Measurements from ENCODE around the gene HRH2.

The HRH2 gene

DNA sequence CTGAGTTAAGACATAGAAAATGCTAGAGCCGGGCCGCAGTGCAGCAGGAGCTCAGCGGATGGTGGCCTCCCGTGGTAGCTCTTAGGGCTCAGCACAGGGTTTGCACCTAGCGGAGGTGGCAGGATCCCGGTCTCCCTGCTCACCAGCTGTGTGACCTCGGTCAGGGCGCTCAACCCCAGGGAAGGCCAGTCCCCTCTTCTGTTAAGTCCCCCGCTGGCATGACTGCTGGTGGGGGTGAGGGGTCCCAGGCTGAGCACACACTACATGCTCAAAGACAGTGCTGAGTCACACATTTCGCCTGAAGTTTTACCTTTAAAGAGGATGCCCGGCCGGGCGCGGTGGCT, 39.0 kb downstream of the HRH2 start:
- no peak overlapping the region for H3K4me3 ChIP-seq (ENCODE audit: low read depth, low read length)
- TF ChIP-seq, protein P1, sequence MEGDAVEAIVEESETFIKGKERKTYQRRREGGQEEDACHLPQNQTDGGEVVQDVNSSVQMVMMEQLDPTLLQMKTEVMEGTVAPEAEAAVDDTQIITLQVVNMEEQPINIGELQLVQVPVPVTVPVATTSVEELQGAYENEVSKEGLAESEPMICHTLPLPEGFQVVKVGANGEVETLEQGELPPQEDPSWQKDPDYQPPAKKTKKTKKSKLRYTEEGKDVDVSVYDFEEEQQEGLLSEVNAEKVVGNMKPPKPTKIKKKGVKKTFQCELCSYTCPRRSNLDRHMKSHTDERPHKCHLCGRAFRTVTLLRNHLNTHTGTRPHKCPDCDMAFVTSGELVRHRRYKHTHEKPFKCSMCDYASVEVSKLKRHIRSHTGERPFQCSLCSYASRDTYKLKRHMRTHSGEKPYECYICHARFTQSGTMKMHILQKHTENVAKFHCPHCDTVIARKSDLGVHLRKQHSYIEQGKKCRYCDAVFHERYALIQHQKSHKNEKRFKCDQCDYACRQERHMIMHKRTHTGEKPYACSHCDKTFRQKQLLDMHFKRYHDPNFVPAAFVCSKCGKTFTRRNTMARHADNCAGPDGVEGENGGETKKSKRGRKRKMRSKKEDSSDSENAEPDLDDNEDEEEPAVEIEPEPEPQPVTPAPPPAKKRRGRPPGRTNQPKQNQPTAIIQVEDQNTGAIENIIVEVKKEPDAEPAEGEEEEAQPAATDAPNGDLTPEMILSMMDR (IDR thresholded peaks at IDR 0.05; ENCODE audit: low read depth, low read length): no peak

- TF ChIP-seq, protein P1 (IDR thresholded peaks at IDR 0.05; ENCODE audit: low read depth, low read length): no peak
- H3K4me3 ChIP-seq (ENCODE audit: low read depth, low read length): no peak overlapping the region
These were observed 40.0 kb downstream of the HRH2 start for GRCh38 chr5:175697846-175698245.

GRCh38 chr5:175698401-175699115, 40.7 kb downstream of the HRH2 start:
- no peak overlapping the region for H3K4me3 ChIP-seq (ENCODE audit: low read depth, low read length)
- TF ChIP-seq, protein P1 (IDR thresholded peaks at IDR 0.05; ENCODE audit: low read depth, low read length): no peak

DNA sequence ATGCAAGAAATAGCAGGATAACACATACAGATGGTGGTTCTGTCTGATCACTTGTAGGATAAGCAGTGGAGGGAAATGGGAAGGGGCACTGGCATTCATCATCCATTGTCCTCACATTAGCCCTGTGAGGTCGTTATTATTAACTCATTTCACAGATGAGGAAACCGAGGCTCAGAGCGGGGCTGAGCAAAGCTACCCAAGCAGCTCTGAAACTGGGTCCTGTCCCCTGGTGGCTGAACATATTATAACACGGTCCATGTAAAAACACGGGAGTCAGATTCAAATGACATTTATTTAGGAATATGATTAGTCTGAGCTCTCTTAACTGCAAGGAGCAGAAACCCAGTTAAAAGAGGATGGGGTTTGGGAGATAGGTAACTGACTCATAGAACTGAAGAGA, 43.1 kb downstream of the HRH2 start:
- no peak overlapping the region for H3K4me3 ChIP-seq (ENCODE audit: low read depth, low read length)
- TF ChIP-seq, protein P1 (IDR thresholded peaks at IDR 0.05; ENCODE audit: low read depth, low read length): no peak

GRCh38 chr5:175701797-175702196, 43.9 kb downstream of the HRH2 start:
- TF ChIP-seq, protein P1 (IDR thresholded peaks at IDR 0.05; ENCODE audit: low read depth, low read length): no peak
- no peak overlapping the region for H3K4me3 ChIP-seq (ENCODE audit: low read depth, low read length)

DNA sequence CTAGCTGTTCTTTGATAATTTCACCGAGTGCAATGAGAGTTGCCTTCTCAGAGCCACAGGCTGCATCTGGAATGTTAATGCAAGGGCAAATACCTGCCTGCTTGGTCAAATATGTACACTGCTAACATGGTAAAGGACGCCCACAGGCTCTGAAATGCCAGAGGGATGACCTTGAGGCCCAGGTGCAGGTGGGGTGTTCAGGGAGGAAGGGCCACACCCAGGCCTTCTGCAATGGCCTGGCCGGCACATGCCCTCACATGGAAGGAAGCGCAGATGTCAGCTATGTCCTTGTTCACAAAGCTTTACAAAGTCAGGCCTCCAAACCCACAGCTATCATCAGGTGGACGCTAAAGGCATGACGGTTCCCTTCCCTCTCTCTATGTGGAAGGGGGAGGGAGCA, 48.6 kb downstream of the HRH2 start:
- TF ChIP-seq, protein P1 (IDR thresholded peaks at IDR 0.05; ENCODE audit: low read depth, low read length): no peak
- H3K4me3 ChIP-seq (ENCODE audit: low read depth, low read length): no peak overlapping the region

DNA sequence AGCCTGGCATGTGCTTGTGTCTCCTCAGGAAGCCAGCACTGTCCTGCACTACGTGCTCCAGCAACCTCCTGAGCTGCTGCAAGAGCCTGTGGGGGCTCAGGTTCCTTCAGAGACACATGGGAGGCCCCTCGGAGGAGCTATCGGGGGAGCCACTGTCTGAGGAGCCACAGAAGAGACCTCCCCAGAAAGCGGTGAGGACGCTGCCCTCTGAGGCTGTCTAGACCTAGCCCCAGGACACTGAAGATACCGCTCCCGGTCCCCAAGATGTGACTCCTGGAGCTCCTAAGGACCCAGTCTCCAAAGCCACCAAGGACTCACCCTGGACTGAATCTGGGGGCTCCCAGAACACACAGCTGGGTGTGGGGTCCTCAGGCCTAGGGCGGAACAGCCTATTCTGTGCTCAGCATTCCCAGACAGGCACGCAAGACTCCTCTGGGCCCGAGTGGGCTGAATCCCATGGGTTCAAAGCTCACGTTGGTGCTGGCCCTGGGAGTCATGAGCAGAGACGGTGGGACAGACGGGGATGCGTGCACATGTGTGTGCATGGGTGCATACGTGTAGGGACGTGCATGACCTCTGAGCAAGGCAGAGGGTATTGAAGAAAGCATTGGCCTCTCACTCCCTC, 50.0 kb downstream of the HRH2 start:
- H3K4me3 ChIP-seq (ENCODE audit: low read depth, low read length): no peak overlapping the region
- TF ChIP-seq, protein P1 (IDR thresholded peaks at IDR 0.05; ENCODE audit: low read depth, low read length): no peak

Data from WI38 (cell line).